HepG2 (cell line): ENCODE measurements around the gene SLC2A5. TPM values are rescaled to one million over a fixed set of nuclear protein-coding genes. Genes with fewer than 3 reads are reported as not detected.

Source experiments
- CHD2 ChIP-seq: IDR thresholded peaks from 2 replicates; pipeline ENCODE4 v1.6.1; 2011; ENCODE audit warnings: low read depth, low read length, improper control_type of control experiment
- CREBL2 ChIP-seq: sonication (generic); formaldehyde crosslinking; IDR thresholded peaks from 2 replicates; pipeline ENCODE4 v1.8.1; 2023; ENCODE audit warnings: missing genetic modification reagents, mild to moderate bottlenecking, borderline replicate concordance
- HDAC1 ChIP-seq: sonication (generic); formaldehyde crosslinking; IDR thresholded peaks from 2 replicates; pipeline ENCODE4 v1.5.1; 2020; ENCODE audit warnings: mild to moderate bottlenecking, missing genetic modification reagents
- PTBP1 ChIP-seq: fragments of 200-400 bp; formaldehyde crosslinking; IDR thresholded peaks from 2 replicates; pipeline ENCODE4 v1.6.1; 2018; ENCODE audit warnings: low read length, low read depth; ENCODE audit not compliant: poor library complexity, severe bottlenecking
- ZNF318 ChIP-seq: sonication (generic); formaldehyde crosslinking; IDR thresholded peaks from 2 replicates; pipeline ENCODE4 v1.4.0; 2020; ENCODE audit warnings: mild to moderate bottlenecking, missing genetic modification reagents
- ZNF407 ChIP-seq: sonication (generic); formaldehyde crosslinking; IDR thresholded peaks from one replicate; pipeline ENCODE4 v1.5.1; 2020; ENCODE audit warnings: mild to moderate bottlenecking, missing genetic modification reagents; ENCODE audit errors: not compliant biosample characterization
- ZXDC ChIP-seq: sonication (generic); formaldehyde crosslinking; IDR thresholded peaks from 2 replicates; pipeline ENCODE4 v1.5.0; 2020; ENCODE audit warnings: mild to moderate bottlenecking, missing genetic modification reagents
- polyA plus RNA-seq, 8 experiments: library from polyadenylated mRNA; depleted of rRNA in 3 of 8; stranded (reverse) in 7 of 8; unstranded in 1 of 8; fragments of >200 nt; fragmentation: Illumina TruSeq in 4 of 8; extraction: Trizol in 4 of 8; gene quantifications; 2 replicates each; pipeline versions ENCODE4 v1.2.1 to v1.2.3, GENCODE V29; 2011 to 2016; ENCODE audit warnings: low read depth in 4 of 8, missing spikeins in 1 of 8, mixed read lengths in 1 of 8; ENCODE audit not compliant: insufficient read depth in 1 of 8
- total RNA-seq, 5 experiments: library from RNA; depleted of rRNA; stranded (reverse); fragments of >200 nt; fragmentation: Illumina TruSeq; extraction: Trizol; gene quantifications; 2 replicates each; pipeline ENCODE4 v1.2.3, GENCODE V29; 2016; ENCODE audit warnings: low read depth in 1 of 5

SLC2A5 gene
- total and polyA plus RNA-seq, 2 of the 13 experiments (the other 11 are each of a cell fraction or from before 2014, with no cell fraction given): 0.04 to 0.54 TPM

GRCh38 chr1:9066945-9067807 lies 2.3 kb downstream of the SLC2A5 start (continued):
- TF ChIP-seq ZNF318 (CRISPR knock-in tag) (no peak), HDAC1 (CRISPR knock-in tag) (0 out of 2 replicates have a peak, but pooled peaks have one; percentile 20), ZNF407 (no peak), PTBP1 (no peak), ZXDC (CRISPR knock-in tag) (no peak), CHD2 (no peak), CREBL2 (CRISPR knock-in tag) (no peak)
